Activated T-helper 1 cell treated with Interleukin-2 at 50 U/mL for 16 hours (primary cell): Measurements from ENCODE around the gene ALDH1A1.
"Not testable (repeated sequence)": the region's sequence is repeated elsewhere in the genome, so short reads cannot be mapped to it uniquely, and the experiment has no call there.

ENCODE experiments used
- DNase-seq: peaks from one replicate; pipeline ENCODE4 v3.0.0-alpha.2; 2020; ENCODE audit warnings: low read depth

Gene ALDH1A1

DNA sequence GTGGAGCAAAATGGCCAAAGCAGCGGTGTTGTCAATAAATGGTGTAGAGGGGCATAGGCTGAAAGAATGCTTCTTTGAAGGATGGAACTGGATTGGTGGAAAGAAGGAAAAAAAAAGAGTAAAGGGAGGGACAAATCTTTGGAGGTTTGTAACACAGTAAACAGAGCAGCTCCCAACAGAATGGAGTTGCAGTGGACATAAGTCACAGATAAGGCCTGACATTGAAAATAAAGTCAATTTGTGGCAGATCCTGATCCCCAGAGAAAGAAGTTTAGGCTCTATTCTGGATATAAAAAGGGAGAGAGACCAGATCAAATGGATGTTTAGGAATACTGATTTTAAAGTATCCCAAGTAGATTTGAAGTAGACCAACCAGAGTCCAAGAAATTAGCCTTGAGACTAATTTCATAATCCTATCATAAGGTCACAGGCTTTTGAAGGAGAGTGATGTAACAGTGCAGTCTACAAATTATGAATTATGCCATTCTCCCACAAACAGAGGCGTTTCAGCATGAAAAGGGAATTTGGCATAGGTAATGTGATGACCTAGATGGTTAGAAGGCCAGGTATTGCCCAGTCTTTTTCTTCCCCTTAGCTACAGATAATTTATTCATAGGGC is 8.9 kb downstream of the ALDH1A1 start:
- no peak for DNase-seq

DNA sequence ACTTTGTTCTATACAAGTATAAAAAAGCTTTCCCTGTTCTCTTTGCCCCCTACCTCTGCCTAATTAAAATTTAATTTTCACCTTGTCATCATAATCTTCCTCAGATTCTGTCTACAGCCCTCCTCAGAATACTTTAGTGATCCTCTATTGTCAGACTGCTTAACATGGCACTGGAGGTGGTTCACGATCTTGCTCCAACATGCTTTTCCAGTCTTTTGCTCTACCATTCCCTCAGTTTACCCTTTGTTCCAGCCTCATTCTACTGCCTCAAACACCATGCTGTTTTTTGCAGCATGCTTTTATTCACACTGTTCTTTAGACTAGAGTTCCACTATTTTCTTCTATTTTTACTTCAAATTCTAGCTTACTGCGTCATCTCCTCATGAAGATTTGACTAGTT is 10.4 kb downstream of the ALDH1A1 start:
- no peak for DNase-seq

- not testable (repeated sequence) for DNase-seq
These were observed 13.3 kb downstream of the ALDH1A1 start for GRCh38 chr9:72939581-72939980.

DNA sequence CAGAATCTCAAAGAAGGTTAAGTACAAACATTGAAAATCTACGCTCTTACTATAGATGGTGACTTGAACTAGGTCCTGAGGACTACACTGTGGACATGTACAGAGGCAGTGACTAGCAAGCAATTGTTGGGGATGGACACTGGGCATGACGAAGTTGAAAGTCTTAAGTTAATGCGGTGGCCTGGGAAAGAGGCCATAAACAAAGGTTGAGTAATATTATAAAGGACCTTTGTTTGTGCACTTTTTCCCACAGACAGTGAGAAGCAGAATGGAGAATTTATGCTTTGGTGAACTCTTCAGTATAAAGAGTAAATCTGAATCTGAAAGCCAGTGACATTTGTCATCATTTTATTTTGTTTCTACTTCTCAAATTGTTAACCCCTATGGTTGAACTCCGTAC is 15.3 kb downstream of the ALDH1A1 start:
- DNase-seq = no peak

- DNase-seq = no peak
These were observed 16.2 kb downstream of the ALDH1A1 start for GRCh38 chr9:72936679-72937078.

GRCh38 chr9:72936266-72936665 is 16.6 kb downstream of the ALDH1A1 start:
- DNase-seq = no peak

DNA sequence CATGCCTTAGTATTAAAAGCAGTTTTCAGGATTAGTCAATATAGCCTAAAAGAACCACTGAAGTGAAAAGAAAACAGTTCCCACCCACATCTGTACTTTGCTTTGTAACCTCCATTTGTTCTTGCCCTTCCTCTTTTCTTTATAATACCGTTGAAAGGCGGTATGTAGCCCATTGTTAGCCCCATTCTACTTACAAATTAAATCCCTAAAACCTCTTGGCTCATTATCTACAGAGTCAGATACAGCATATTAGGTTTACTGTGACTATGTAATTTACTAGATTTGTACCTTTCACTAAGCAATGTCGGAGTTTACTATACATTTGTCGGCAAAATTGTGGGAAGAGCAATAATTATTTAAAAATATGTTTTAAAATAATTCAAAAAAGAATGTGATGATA is 17.3 kb downstream of the ALDH1A1 start:
- DNase-seq = no peak

DNA sequence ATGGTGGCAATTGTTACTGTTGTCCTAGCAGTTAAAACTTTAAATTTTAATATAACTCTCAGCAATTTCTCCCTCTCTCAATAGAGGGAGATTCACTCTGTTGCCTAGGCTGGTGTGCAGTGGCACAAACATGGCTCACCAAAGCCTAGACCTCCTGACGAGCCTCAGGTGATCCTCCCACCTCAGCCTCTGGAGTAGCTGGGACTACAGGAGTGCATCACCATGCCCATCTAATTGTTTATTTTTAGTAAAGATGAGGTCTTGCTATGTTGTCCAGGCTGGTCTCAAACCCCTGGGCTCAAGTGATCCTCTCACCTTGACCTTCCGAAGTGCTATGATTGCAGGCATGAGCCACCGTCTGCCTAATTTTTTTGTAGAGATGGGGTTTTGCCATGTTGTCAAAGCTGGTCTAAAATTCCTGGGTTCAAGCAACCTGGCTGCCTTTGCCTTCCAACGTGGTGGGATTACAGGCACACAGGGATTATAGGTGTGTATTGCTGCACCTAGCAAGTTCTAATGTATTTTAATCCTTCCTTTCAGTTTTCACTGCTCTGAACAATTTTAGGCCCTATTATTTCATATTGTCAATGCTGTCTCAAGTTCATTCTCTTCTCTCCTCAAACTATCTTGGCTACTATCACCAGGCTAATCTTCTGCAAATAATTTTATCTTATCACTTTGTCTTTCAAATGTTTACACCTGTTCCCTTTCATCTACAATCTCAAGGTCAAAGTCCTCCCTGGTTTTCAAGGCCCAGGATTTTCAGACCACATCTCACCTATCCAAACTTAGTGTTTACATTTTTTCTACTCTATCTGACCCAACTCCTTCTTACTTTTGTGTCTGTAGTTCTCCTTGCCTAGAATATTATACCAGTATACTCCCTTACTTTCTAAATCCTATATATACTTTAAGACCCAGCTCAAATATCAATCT is 18.9 kb downstream of the ALDH1A1 start:
- DNase-seq = no peak

DNA sequence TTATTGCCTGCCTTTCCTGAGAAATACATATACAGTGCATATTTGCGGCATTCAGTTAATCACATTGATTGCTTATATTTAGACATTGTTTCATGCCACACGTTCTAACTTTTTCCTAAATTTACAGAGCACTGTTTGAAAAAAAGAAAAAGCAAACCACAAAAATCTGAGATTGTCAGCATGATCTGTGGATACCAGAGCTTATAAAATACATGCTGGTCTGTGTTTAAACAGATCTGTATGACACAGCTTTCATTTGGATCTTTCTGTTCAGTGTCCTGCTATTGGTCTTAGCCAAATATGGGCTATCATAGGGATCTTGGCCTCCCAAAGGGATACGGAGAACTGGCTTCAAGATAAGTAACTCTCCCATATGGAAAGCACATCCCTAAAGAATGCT is 20.2 kb downstream of the ALDH1A1 start:
- no peak for DNase-seq

DNA sequence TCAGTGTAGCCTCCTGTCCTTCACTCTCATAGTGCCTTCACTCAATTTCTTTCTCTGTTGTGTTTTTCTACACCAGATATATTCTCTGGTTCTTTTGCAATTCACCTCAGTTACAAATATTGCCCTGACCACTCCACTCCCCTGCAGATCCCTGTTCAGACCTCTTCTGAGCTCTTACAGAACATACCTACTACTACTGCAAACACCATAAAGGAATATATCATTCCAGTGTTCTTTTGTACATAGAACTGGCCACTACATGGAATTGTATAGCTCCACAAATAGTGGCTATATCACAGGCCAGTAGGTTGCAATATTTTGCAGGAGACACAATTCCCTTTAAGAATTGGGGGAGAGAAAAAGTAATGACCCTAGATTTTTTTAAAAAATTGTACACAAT is 21.0 kb downstream of the ALDH1A1 start:
- DNase-seq = no peak

DNA sequence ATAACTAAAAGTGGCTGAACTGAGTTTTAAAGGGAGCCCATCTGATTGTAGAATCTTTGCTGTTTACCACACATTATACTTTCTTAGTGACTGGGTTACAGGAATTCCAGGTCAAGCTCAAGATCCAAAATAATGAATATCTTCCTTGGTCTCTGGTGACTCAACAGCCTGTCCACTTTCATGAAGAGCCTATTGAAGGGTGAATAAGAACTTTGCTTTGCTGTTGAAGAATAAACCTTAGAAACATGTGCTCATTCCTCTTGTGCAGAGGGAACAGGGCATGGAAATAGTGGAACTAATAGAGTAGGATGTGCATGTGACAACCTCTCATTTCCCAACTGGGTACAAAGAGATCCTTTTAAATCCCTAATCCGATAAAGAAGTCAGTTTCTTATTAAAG is 21.4 kb downstream of the ALDH1A1 start:
- no peak for DNase-seq

DNA sequence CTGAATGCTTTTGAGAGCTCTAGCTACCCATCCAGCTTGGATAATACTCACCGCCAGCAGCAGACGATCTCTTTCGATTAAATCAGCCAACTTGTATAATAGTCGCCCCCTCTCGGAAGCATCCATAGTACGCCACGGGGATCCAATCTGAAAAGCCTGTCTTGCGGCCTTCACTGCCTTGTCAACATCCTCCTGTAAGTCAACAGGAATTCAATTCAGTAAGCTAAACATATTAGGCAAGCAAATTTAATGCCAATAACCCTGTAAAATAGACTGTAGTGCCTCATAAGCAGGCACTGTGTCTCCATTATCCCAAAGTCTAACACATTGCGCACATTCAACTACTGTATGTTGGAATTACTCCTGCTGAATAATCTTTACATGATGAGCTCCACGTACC is 22.0 kb downstream of the ALDH1A1 start:
- DNase-seq = no peak

DNA sequence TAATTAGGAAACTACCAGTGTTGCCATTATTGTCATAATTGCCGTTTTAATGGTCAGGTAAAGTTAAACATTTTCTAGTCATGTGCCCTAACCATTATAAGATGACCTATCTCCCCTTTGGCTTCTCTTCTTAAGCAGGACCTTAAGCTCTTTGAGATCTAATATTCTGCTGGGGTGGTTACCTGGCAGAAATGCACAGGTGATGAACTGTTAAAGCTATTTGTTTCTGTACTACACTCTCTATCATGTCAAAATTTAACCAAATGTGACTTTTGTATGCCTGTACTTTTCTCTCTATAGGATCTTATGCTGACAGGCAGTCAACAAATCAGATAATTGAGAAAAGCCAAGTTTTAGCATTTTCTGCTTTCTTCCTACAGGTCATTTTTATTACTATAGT is 23.3 kb downstream of the ALDH1A1 start:
- no peak for DNase-seq

DNA sequence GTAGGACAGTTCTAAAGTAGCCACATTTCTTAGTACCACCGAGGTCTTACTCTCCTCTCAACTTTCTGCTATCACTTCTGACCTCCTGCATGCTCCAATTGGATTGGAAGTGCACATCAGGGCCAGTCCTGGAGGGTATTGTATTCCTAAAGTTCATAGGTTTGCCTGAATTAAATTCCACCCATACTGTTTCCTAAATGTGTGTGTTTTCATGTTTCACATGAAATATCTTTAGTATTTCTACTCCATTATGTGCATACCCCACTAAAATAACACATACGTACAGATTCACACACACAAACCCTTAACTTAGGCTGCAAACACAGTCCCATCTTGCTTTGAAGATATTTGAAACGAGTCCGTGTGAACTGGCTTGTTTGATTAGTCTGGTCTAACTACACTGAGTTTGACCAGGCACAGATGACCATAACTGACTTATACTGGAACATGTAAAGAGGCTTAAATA is 24.8 kb downstream of the ALDH1A1 start:
- DNase-seq = no peak

GRCh38 chr9:72926506-72926905 is 26.3 kb downstream of the ALDH1A1 start:
- no peak for DNase-seq

- DNase-seq = no peak
These were observed 27.0 kb downstream of the ALDH1A1 start for GRCh38 chr9:72925891-72926290.

DNA sequence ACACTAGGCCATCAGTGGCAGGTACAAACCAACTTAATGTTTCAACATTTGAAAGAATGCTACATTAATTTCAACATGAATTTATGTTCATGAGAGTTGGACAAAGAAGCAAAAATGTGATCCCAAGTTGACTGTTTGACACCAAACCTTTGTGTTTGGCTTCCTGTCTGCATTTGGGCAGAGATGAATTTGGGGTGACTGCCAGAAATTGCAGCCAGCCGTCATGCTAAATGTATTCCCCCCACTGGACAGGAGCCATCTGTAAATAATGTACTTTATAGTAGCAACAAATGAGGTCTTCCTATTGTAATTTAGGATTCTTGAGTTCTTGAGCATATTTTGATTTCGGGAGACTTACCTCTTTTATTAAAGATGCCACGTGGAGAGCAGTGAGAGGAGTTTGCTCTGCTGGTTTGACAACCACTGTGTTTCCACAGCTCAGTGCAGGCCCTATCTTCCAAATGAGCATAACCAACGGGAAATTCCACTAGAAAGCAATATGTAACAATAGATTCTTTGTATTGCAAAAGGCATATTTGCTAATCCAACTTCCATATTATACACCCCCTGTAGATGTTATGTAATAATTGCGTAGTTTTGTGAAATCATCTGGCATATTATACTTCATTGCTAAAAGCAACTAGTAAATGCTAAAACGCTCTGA is 27.6 kb downstream of the ALDH1A1 start:
- no peak for DNase-seq

DNA sequence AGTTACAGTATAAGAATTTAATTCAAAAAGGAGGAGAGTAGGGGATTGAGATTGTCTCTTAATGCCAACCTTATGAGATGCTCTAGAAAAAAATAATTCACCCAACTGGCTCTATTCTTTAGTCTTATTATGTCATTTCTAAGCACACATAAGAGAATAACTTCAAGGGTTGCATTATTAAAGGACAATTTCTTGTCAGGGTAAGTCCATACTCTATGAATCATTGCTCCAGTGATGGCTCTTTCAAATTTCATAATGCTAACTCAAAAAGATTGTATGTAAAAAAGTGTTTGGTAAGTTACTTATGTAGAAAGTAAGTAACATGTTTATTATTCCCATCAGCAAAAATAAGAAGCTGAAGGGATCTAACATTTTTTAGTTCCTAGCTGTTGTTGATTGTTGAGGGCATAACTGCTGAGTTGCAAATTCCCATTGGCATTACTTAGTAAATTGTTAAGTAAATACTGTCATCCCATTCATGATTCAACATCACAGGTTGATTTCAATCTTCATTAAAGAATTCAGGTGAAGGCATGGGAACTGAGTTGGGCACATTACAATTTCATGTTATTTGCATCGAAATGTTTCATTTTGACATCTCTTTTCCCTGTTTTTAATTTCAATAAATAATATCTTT is 28.6 kb downstream of the ALDH1A1 start:
- no peak for DNase-seq

DNA sequence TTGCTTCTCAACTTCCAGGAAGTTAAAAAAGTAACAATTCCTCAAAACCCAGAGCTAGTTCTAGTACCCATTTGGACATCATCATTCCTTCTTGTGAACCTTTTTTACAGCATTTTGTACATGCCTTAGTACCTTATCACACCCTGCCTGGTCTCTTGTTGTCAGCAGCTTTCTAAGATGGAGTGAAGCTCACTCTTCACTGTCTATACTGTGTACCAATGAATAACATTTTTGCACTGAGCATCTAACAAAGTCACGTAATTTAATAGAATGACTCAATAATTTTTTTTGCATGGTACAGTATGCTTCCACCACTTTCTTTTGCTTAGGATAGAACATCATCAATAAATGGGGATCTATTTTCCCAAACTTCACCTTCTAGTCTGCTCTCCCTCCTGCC is 29.8 kb downstream of the ALDH1A1 start:
- DNase-seq = no peak

DNA sequence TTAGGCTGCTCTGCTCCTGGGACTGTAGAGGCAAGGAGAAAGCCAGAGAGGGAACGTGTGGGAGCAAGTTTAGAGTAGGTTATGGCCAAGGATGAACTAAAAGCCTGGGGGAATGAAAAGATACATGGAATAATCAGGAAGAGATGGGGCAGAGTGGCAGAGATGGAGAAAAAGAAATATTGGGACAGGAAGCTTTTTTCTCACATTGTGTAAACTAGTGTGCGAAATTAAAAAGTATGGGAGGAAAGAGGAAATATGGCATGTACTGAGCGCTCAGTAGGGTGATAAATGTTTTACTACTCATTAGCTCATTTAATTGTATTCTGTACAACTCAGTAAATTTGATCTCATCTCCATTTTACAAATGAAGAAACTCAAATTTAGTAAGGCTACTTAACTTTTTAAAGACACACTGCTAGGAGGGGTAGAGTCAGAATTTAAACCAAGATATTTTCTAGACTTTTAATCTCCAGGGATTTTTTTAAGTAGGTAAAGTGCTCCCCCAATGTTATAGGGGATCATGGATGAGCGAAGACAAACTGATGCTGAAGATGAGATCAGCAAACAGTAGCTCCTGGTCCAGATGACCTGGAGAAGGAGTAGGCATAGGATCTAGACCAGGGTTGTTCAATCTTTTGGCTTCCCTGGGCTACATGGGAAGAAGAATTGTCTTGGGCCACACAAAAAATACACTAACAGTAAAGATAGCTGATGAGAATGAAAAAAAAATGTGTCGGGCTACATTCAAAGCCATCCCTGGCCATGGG is 30.8 kb downstream of the ALDH1A1 start:
- no peak for DNase-seq

GRCh38 chr9:72919246-72919945 is 33.5 kb downstream of the ALDH1A1 start:
- DNase-seq = no peak
